ENCODE results near the gene DOP1A. TPM values are rescaled to one million over a fixed set of nuclear protein-coding genes. Genes with fewer than 3 reads are reported as not detected.

The DOP1A gene
- total RNA-seq, 1 donor from 2014 or later: 19.3 TPM

GRCh38 chr6:83098589-83098988 lies 31.1 kb downstream of the DOP1A start:
- Histone ChIP-seq H3K27ac (ENCODE audit: low read depth, low read length) (no peak overlapping the region), H3K4me1 (ENCODE audit: control insufficient read depth in 3 of 3, insufficient read depth in 3 of 3, low read length in 3 of 3) (no peaks in the 10 kb centered on the region), H3K9ac (ENCODE audit: low read depth in 1 of 3, low read length in 3 of 3) (no peak overlapping the region), H3K9me3 (ENCODE audit: control insufficient read depth in 3 of 3, low read length in 3 of 3) (no peaks in the 10 kb centered on the region), H3K4me3 (ENCODE audit: low read length in 3 of 3) (no peak overlapping the region), H3K36me3 (ENCODE audit: control insufficient read depth in 3 of 3, insufficient read depth in 3 of 3, low read length in 3 of 3) (peaks cover 0 to 6% (median 0%) of the 10 kb centered on the region in 3 donors), H3K27me3 (ENCODE audit: control insufficient read depth in 3 of 3, insufficient read depth in 3 of 3, low read length in 3 of 3) (no peaks in the 10 kb centered on the region)

GRCh38 chr6:83108378-83108777 lies 40.9 kb downstream of the DOP1A start:
- Histone ChIP-seq H3K9me3 (ENCODE audit: control insufficient read depth in 3 of 3, low read length in 3 of 3) (no peaks in the 10 kb centered on the region), H3K4me3 (ENCODE audit: low read length in 3 of 3) (no peak overlapping the region), H3K9ac (ENCODE audit: low read depth in 1 of 3, low read length in 3 of 3) (no peak overlapping the region), H3K4me1 (ENCODE audit: control insufficient read depth in 3 of 3, insufficient read depth in 3 of 3, low read length in 3 of 3) (no peaks in the 10 kb centered on the region), H3K27me3 (ENCODE audit: control insufficient read depth in 3 of 3, insufficient read depth in 3 of 3, low read length in 3 of 3) (no peaks in the 10 kb centered on the region), H3K27ac (ENCODE audit: low read depth, low read length) (no peak overlapping the region), H3K36me3 (ENCODE audit: control insufficient read depth in 3 of 3, insufficient read depth in 3 of 3, low read length in 3 of 3) (peaks cover 0 to 22% (median 2%) of the 10 kb centered on the region in 3 donors)

- no peaks in the 10 kb centered on the region for H3K4me1 ChIP-seq (ENCODE audit: control insufficient read depth in 3 of 3, insufficient read depth in 3 of 3, low read length in 3 of 3)
- H3K27me3 ChIP-seq (ENCODE audit: control insufficient read depth in 3 of 3, insufficient read depth in 3 of 3, low read length in 3 of 3): no peaks in the 10 kb centered on the region
- no peaks in the 10 kb centered on the region for H3K9me3 ChIP-seq (ENCODE audit: control insufficient read depth in 3 of 3, low read length in 3 of 3)
- no peak overlapping the region for H3K9ac ChIP-seq (ENCODE audit: low read depth in 1 of 3, low read length in 3 of 3)
- no peak overlapping the region for H3K4me3 ChIP-seq (ENCODE audit: low read length in 3 of 3)
- no peak overlapping the region for H3K27ac ChIP-seq (ENCODE audit: low read depth, low read length)
- peaks cover 0 to 25% (median 0%) of the 10 kb centered on the region in 3 donors for H3K36me3 ChIP-seq (ENCODE audit: control insufficient read depth in 3 of 3, insufficient read depth in 3 of 3, low read length in 3 of 3)
Measured at GRCh38 chr6:83113258-83113657, 45.8 kb downstream of the DOP1A start.

- Histone ChIP-seq H3K27me3 (ENCODE audit: control insufficient read depth in 3 of 3, insufficient read depth in 3 of 3, low read length in 3 of 3) (no peaks in the 10 kb centered on the region), H3K27ac (ENCODE audit: low read depth, low read length) (no peak overlapping the region), H3K36me3 (ENCODE audit: control insufficient read depth in 3 of 3, insufficient read depth in 3 of 3, low read length in 3 of 3) (peaks cover 0 to 25% (median 3%) of the 10 kb centered on the region in 3 donors), H3K9me3 (ENCODE audit: control insufficient read depth in 3 of 3, low read length in 3 of 3) (no peaks in the 10 kb centered on the region), H3K4me3 (ENCODE audit: low read length in 3 of 3) (no peak overlapping the region), H3K9ac (ENCODE audit: low read depth in 1 of 3, low read length in 3 of 3) (no peak overlapping the region), H3K4me1 (ENCODE audit: control insufficient read depth in 3 of 3, insufficient read depth in 3 of 3, low read length in 3 of 3) (no peaks in the 10 kb centered on the region)
Measured at GRCh38 chr6:83114164-83114563, 46.7 kb downstream of the DOP1A start.

- no peak overlapping the region for H3K9ac ChIP-seq (ENCODE audit: low read depth in 1 of 3, low read length in 3 of 3)
- H3K27ac ChIP-seq (ENCODE audit: low read depth, low read length): no peak overlapping the region
- H3K9me3 ChIP-seq (ENCODE audit: control insufficient read depth in 3 of 3, low read length in 3 of 3): no peaks in the 10 kb centered on the region
- H3K4me1 ChIP-seq (ENCODE audit: control insufficient read depth in 3 of 3, insufficient read depth in 3 of 3, low read length in 3 of 3): no peaks in the 10 kb centered on the region
- no peak overlapping the region for H3K4me3 ChIP-seq (ENCODE audit: low read length in 3 of 3)
- no peaks in the 10 kb centered on the region for H3K27me3 ChIP-seq (ENCODE audit: control insufficient read depth in 3 of 3, insufficient read depth in 3 of 3, low read length in 3 of 3)
- peaks cover 0 to 17% (median 8%) of the 10 kb centered on the region in 3 donors for H3K36me3 ChIP-seq (ENCODE audit: control insufficient read depth in 3 of 3, insufficient read depth in 3 of 3, low read length in 3 of 3)
Measured at GRCh38 chr6:83117802-83118201, 50.3 kb downstream of the DOP1A start.

GRCh38 chr6:83119742-83120300 lies 52.4 kb downstream of the DOP1A start:
- Histone ChIP-seq H3K4me3 (ENCODE audit: low read length in 3 of 3) (no peak overlapping the region), H3K4me1 (ENCODE audit: control insufficient read depth in 3 of 3, insufficient read depth in 3 of 3, low read length in 3 of 3) (no peaks in the 10 kb centered on the region), H3K9me3 (ENCODE audit: control insufficient read depth in 3 of 3, low read length in 3 of 3) (no peaks in the 10 kb centered on the region), H3K9ac (ENCODE audit: low read depth in 1 of 3, low read length in 3 of 3) (no peak overlapping the region), H3K27ac (ENCODE audit: low read depth, low read length) (no peak overlapping the region), H3K36me3 (ENCODE audit: control insufficient read depth in 3 of 3, insufficient read depth in 3 of 3, low read length in 3 of 3) (peaks cover 0 to 27% (median 14%) of the 10 kb centered on the region in 3 donors), H3K27me3 (ENCODE audit: control insufficient read depth in 3 of 3, insufficient read depth in 3 of 3, low read length in 3 of 3) (no peaks in the 10 kb centered on the region)

- no peak overlapping the region for H3K9ac ChIP-seq (ENCODE audit: low read depth in 1 of 3, low read length in 3 of 3)
- H3K4me3 ChIP-seq (ENCODE audit: low read length in 3 of 3): no peak overlapping the region
- H3K36me3 ChIP-seq (ENCODE audit: control insufficient read depth in 3 of 3, insufficient read depth in 3 of 3, low read length in 3 of 3): peaks cover 27 to 57% (median 46%) of the 10 kb centered on the region in 3 donors
- H3K4me1 ChIP-seq (ENCODE audit: control insufficient read depth in 3 of 3, insufficient read depth in 3 of 3, low read length in 3 of 3): no peaks in the 10 kb centered on the region
- no peaks in the 10 kb centered on the region for H3K27me3 ChIP-seq (ENCODE audit: control insufficient read depth in 3 of 3, insufficient read depth in 3 of 3, low read length in 3 of 3)
- H3K9me3 ChIP-seq (ENCODE audit: control insufficient read depth in 3 of 3, low read length in 3 of 3): no peaks in the 10 kb centered on the region
- H3K27ac ChIP-seq (ENCODE audit: low read depth, low read length): no peak overlapping the region
Measured at GRCh38 chr6:83124553-83124952, 57.1 kb downstream of the DOP1A start.

- Histone ChIP-seq H3K4me3 (ENCODE audit: low read length in 3 of 3) (no peak overlapping the region), H3K9ac (ENCODE audit: low read depth in 1 of 3, low read length in 3 of 3) (no peak overlapping the region), H3K27me3 (ENCODE audit: control insufficient read depth in 3 of 3, insufficient read depth in 3 of 3, low read length in 3 of 3) (no peaks in the 10 kb centered on the region), H3K27ac (ENCODE audit: low read depth, low read length) (no peak overlapping the region), H3K9me3 (ENCODE audit: control insufficient read depth in 3 of 3, low read length in 3 of 3) (no peaks in the 10 kb centered on the region), H3K36me3 (ENCODE audit: control insufficient read depth in 3 of 3, insufficient read depth in 3 of 3, low read length in 3 of 3) (peaks cover 32 to 58% (median 51%) of the 10 kb centered on the region in 3 donors), H3K4me1 (ENCODE audit: control insufficient read depth in 3 of 3, insufficient read depth in 3 of 3, low read length in 3 of 3) (no peaks in the 10 kb centered on the region)
Measured at GRCh38 chr6:83125425-83125824, 58.0 kb downstream of the DOP1A start.

GRCh38 chr6:83126223-83126622 lies 58.8 kb downstream of the DOP1A start:
- Histone ChIP-seq H3K27ac (ENCODE audit: low read depth, low read length) (no peak overlapping the region), H3K27me3 (ENCODE audit: control insufficient read depth in 3 of 3, insufficient read depth in 3 of 3, low read length in 3 of 3) (no peaks in the 10 kb centered on the region), H3K4me3 (ENCODE audit: low read length in 3 of 3) (no peak overlapping the region), H3K4me1 (ENCODE audit: control insufficient read depth in 3 of 3, insufficient read depth in 3 of 3, low read length in 3 of 3) (no peaks in the 10 kb centered on the region), H3K36me3 (ENCODE audit: control insufficient read depth in 3 of 3, insufficient read depth in 3 of 3, low read length in 3 of 3) (peaks cover 34 to 58% (median 57%) of the 10 kb centered on the region in 3 donors), H3K9ac (ENCODE audit: low read depth in 1 of 3, low read length in 3 of 3) (no peak overlapping the region), H3K9me3 (ENCODE audit: control insufficient read depth in 3 of 3, low read length in 3 of 3) (no peaks in the 10 kb centered on the region)

- H3K4me1 ChIP-seq (ENCODE audit: control insufficient read depth in 3 of 3, insufficient read depth in 3 of 3, low read length in 3 of 3): no peaks in the 10 kb centered on the region
- H3K9ac ChIP-seq (ENCODE audit: low read depth in 1 of 3, low read length in 3 of 3): no peak overlapping the region
- H3K9me3 ChIP-seq (ENCODE audit: control insufficient read depth in 3 of 3, low read length in 3 of 3): no peaks in the 10 kb centered on the region
- H3K36me3 ChIP-seq (ENCODE audit: control insufficient read depth in 3 of 3, insufficient read depth in 3 of 3, low read length in 3 of 3): peaks cover 36 to 60% (median 59%) of the 10 kb centered on the region in 3 donors
- H3K4me3 ChIP-seq (ENCODE audit: low read length in 3 of 3): no peak overlapping the region
- H3K27ac ChIP-seq (ENCODE audit: low read depth, low read length): no peak overlapping the region
- H3K27me3 ChIP-seq (ENCODE audit: control insufficient read depth in 3 of 3, insufficient read depth in 3 of 3, low read length in 3 of 3): no peaks in the 10 kb centered on the region
Measured at GRCh38 chr6:83126807-83127206, 59.3 kb downstream of the DOP1A start.
